DMS114 treated with DMSO at 0.1 percent for 48 hours (cell line): Measurements from ENCODE around the gene STAT5A.

Experiments
- DNase-seq: peaks from one replicate; lab custom pipeline; 2025; ENCODE audit not compliant: unreplicated experiment; lab: John Stamatoyannopoulos, UW

Gene STAT5A

GRCh38 chr17:42266918-42267766, 21.2 kb upstream of the STAT5A start:
- no peak for DNase-seq

DNA sequence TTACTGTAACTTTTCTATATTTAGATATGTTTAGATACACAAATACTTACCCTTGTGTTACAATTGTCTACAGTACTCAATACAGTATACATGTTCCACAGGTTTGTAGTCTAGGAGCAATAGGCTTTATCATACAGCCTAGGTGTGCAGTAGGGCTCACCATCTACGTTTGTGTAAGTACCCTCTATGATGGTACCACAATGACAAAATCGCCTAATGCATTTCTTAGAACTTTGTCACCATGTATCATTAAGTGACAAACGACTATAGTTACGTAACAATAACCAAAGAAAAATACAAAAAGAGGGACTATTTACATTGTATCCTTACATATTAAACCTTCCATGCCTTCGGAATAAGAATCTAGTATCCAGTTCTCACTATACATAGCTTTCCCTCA, 20.1 kb upstream of the STAT5A start:
- no peak for DNase-seq

DNA sequence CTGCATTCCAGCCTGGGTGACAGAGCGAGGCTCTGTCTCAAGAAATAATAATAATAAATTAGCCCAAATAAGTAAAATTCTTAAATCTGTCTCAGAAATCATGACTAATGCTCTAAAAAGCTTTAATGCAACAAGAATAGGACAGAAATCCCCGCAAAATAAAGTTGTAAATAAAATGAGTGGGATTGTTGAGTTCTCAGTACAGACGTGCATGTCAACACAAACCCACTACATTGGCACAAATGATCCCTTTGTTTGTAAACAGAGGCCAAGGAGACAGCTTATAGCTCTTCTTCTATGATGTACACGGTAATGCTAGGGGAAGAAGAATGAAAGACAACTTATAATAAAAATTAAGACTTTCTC, 18.1 kb upstream of the STAT5A start:
- DNase-seq = no peak

DNA sequence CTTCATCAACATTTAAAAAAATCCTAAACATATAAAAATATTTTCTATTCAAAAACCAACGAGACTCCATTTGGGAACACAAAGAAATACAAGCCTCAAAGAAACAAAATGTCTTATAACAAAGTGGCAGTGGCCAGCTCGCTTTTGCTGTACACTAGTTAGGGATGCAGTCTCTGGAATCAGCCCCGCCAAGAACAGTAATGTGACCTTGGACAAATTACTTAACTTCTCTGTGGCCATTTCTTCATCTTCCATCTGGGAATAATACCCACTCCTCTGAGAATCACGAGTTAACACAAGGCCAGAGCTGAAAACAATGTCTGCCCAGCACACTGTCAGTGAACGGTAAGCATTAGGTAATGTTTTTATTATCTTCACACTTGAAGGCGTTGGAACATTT, 17.7 kb upstream of the STAT5A start:
- DNase-seq = no peak

GRCh38 chr17:42271006-42271778, 17.1 kb upstream of the STAT5A start:
- no peak for DNase-seq

- no peak for DNase-seq
Measured at GRCh38 chr17:42271779-42272035, 16.6 kb upstream of the STAT5A start.

DNA sequence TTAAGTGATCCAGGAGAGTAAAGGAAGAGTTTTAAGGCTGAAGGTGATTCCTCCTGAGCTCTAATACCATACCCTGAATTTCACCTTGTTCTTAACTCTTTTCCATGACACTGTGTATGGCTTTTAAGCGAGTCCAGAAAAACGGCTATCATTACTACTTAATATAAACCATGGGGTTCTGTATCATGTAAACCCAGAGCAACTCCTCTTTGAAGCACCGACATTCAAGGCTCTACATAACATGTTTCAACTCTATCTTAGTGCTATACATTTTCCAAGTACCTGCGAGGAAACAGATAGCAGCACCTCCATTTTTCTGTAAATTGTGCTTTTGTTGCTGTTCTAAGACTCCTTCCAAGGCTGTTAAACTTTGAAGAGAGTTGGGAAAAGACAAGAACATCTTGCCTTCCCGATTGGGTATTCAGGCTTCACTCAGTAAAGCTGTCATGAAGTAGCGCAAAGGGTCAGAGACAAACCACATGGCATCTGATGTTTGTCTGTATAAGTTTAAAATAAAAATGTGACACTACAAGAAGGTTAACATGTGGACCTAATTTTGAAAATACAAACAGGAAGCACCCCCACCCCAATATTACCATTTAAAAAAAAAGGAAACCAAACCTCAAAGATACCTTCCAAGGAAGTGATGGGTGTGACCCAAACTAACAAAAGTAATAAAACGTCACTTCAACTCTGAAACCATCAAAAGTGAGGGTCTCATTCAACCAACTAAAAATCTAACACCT, 16.0 kb upstream of the STAT5A start:
- no peak for DNase-seq

DNA sequence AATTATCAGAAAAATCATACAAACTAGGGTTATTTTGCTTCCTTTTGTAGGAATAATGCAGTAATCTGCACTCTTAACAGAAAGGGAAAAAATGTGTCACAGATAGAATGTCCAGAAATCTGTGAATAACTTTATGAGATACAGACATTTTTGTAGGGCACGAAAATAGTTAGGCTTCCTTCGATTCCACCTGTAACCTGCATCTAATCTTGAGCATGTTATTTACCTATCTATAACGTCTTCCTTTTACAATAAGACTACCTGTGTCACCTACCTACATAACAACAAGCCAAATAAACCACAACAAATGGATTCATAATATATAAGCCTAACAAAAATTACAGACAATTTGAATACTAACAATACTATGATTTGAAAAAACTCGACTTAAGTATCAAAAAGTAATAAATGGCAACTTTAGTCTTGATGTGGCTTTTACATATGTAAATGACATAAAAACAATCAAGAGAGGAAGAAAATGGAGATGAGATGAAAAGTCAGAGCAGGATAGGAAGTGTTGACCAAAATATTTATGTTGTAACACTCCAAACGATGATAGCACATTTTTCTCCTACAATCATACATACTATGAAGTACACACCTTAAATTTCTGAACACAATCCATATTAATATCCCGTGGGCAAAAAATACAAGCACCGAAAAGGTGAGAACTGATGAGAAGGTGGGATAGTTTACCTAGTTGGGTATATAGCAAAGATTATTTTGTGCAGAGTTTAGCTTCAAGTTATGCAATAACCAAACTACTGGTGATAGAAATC, 14.6 kb upstream of the STAT5A start:
- DNase-seq = no peak

DNA sequence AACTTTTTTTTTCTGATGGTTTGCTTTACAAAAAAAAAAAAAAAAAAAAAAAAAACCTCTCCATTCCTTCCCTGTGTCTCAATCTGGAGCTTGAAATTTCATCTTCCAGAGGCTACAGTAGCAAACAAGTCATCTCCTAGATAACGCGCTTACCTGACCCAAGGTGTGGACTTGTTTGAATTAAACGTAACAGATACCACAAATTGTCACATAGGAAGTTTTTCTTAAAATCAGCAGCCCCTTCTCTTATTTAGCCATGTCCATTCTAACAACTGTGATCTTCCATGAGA, 14.1 kb upstream of the STAT5A start:
- DNase-seq = no peak

DNA sequence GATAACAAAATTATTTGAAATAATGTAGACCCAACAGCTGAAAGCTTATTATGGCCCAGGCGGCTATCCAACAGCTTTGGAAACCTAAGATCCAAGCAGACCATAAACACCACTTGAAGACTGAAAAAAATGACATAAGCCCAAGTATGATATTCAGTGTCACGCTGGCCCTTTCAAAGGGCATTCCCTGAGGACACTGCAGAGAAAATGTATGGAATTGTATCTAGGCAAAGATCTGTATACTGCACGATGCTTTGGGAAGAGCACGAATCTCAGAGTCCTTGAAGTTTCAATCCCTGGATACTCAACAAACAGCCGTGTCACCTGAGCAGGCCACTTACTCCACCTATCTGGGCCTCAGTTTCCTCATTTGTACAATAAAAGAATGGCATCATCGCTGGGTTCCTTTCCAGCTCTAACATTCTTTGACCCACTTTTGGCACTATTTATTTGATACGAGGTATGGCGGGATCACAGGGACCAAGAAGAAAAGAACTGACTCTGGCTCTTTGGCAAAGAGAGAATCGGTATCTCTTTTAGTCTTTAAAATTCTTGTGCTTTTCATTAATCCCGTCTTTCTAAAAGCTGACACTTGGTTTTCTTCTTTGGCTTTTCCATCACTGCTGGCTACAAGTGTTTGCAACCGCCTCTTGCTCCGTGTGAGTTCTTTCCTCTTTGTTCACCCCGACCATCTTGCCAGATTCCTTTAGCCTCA, 13.3 kb upstream of the STAT5A start:
- no peak for DNase-seq

GRCh38 chr17:42275527-42276358, 12.6 kb upstream of the STAT5A start:
- DNase-seq = no peak

DNA sequence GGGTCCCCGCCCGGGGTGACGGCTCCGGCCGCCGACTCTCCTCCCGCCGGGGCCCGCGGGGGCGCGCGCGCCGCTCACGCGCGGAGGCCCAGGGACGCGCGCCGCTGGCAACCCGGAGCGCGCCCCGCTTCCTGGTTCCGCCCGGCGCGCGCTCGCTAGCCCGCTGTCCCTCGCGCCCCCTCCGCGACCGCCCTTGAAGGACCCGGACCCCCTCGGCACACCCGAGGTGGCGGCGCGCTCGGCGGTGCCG, 12.0 kb upstream of the STAT5A start, which contains the start of gene STAT5B:
STAT5B (minus strand) TSS at position 33 of the 250 bp plus-strand sequence. CDS start 44,264 bp downstream, outside the sequence.
- peak; percentile 17 for DNase-seq

GRCh38 chr17:42276609-42277341, 11.5 kb upstream of the STAT5A start:
- DNase-seq = no peak

DNA sequence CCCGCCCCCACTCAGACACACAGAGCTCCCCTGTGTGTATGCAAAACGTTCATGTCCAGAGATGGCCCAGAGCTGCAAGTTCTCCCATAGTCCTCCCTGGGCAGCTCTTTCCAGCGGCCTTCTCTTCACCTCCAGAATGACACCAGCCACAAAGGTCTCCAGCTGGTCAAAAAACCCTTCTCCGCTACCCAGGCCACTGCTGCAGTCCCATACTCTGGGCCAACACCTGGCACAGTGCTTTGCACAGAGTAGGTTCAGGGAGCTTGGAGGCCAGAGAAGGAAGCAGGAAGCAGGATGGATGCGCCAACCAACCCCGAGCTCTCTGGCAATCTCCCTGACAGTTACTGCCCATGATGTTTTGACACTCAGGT, 11.0 kb upstream of the STAT5A start:
- DNase-seq = no peak

DNA sequence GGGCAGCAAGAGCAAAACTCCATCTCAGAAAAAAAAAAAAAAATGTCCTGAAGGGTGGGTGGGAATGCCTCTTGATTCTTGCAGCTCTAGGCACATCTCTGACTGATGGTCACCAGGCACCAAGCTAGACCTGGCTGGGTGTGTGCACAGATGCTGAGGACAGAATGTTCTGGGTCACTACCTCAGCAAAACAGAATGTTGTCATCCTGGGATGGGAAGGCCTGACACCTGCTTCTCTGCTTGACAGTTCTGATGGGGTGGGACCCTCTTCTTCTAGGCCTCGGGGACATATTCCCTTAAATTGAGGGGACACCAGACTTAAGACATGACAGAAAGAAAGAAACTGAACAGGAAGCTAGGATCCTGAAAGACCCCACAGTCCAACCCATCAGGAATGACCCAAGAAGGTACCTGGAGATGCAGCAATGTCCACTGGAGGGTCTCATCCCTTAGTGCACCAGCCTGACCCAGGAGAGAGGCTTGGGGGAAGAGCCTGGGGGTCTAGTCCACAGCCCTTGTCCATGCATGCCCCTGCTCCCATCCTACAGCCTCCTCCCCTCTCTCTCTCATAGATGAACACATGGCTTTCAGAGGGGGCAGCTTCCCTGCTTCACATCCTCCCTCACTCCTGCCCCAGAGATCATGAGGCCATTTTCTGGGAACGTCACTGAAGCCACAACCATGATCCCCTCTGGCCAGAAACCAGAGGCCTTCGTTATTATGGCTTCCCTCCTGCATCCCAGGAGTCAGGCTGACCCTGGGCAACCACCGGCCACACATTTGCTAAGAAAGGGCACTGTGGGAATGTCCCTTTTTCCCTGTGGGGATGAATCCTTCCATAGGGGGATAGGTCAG, 8.3 kb upstream of the STAT5A start:
- DNase-seq = no peak

GRCh38 chr17:42281571-42282096, 6.7 kb upstream of the STAT5A start:
- no peak for DNase-seq

GRCh38 chr17:42282478-42283080, 5.7 kb upstream of the STAT5A start:
- DNase-seq = no peak
